Activated CD4-positive, alpha-beta T cell treated with anti-CD3 and anti-CD28 coated beads, Interleukin-2, Interleukin-4, amounts not matched to agents 100 ng/mL and 50 ng/mL, durations not matched to agents 16 hours and 8 hours (primary cell): ENCODE measurements around the gene SEMA3G.

Experiments
- DNase-seq: peaks from one replicate; pipeline ENCODE4 v3.0.0-alpha.2; 2020; ENCODE audit warnings: low spot score

The SEMA3G gene

GRCh38 chr3:52444860-52445793 lies at the start of gene SEMA3G:
Gene SEMA3G, minus strand, starts transcription at chr3:52445103. Its CDS starts 76 bp downstream, at chr3:52445027.
- DNase-seq, result peak; percentile 71

GRCh38 chr3:52494445-52494844 lies 49.5 kb upstream of the SEMA3G start:
- DNase-seq, result no peak

DNA sequence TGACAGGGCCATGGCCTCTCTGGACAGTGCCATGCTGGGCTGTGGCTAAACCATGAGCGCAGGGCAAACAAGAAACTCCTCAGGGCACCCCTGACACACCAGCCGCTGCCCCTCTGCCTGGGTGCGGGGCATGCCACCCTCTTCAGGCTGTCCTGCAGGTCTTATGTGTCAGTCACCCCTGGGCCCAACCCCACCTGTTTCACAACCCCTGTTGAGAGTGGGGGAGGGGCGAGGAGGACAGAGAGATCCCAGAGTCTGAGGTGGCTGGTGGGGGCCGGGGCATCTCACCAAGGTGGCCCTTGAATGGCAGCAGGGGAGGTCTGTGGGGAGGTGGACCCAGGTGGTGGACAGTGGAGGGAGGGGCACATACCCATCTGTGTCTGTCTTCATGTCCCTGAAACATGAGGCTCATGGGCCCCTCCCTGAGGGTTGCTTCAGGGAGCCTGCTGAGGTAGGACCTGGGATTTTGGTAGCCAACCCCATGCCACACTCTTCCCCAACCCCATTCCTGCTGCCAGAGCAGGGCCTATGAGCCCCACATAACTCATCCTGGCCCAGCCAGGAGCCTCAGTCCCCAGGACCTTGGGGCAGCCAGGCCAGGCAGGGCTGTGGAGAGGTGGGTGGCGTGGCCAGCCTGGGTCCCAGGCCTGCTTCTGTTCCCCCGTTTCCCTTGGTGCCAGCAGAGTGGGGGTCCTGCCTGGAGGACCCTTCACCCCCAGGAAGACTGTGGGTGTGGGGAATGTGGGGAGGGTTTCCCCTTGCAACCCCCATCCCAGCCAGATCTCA lies 48.5 kb upstream of the SEMA3G start:
- DNase-seq, result no peak

DNA sequence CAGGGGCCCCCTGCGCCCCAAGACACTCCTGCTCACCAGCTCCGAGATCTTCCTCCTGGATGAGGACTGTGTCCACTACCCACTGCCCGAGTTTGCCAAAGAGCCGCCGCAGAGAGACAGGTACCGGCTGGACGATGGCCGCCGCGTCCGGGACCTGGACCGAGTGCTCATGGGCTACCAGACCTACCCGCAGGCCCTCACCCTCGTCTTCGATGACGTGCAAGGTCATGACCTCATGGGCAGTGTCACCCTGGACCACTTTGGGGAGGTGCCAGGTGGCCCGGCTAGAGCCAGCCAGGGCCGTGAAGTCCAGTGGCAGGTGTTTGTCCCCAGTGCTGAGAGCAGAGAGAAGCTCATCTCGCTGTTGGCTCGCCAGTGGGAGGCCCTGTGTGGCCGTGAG lies 47.2 kb upstream of the SEMA3G start:
- DNase-seq, result no peak

GRCh38 chr3:52490939-52491526 lies 46.1 kb upstream of the SEMA3G start:
- DNase-seq, result no peak

GRCh38 chr3:52490035-52490938 lies 45.4 kb upstream of the SEMA3G start:
- no peak for DNase-seq

DNA sequence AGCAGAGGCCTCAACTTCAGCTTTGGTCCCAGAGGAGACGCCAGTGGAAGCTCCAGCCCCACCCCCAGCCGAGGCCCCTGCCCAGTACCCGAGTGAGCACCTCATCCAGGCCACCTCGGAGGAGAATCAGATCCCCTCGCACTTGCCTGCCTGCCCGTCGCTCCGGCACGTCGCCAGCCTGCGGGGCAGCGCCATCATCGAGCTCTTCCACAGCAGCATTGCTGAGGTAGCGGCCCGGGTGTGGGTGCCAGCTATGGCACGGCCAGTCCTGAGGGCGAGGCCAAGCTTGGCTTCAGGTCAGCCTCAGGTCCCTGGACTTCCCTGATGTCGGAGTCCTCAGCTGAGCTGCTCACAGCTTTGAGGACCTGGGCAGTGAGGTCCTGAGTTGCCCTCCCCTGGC lies 44.5 kb upstream of the SEMA3G start:
- no peak for DNase-seq

GRCh38 chr3:52488746-52489145 lies 43.8 kb upstream of the SEMA3G start:
- no peak for DNase-seq

DNA sequence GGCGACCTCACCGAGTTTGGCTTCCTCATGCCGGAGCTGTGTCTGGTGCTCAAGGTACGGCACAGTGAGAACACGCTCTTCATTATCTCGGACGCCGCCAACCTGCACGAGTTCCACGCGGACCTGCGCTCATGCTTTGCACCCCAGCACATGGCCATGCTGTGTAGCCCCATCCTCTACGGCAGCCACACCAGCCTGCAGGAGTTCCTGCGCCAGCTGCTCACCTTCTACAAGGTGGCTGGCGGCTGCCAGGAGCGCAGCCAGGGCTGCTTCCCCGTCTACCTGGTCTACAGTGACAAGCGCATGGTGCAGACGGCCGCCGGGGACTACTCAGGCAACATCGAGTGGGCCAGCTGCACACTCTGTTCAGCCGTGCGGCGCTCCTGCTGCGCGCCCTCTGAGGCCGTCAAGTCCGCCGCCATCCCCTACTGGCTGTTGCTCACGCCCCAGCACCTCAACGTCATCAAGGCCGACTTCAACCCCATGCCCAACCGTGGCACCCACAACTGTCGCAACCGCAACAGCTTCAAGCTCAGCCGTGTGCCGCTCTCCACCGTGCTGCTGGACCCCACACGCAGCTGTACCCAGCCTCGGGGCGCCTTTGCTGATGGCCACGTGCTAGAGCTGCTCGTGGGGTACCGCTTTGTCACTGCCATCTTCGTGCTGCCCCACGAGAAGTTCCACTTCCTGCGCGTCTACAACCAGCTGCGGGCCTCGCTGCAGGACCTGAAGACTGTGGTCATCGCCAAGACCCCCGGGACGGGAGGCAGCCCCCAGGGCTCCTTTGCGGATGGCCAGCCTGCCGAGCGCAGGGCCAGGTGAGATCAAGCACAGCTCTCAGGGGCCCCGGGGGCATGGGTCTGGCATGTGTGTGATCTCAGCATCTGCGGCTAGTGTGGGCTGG lies 43.1 kb upstream of the SEMA3G start:
- DNase-seq, result no peak

GRCh38 chr3:52487050-52487787 lies 42.3 kb upstream of the SEMA3G start:
- no peak for DNase-seq

GRCh38 chr3:52484680-52485461 lies 40.0 kb upstream of the SEMA3G start:
- no peak for DNase-seq

- DNase-seq, result no peak
Observed at GRCh38 chr3:52483577-52484381, 38.9 kb upstream of the SEMA3G start.

DNA sequence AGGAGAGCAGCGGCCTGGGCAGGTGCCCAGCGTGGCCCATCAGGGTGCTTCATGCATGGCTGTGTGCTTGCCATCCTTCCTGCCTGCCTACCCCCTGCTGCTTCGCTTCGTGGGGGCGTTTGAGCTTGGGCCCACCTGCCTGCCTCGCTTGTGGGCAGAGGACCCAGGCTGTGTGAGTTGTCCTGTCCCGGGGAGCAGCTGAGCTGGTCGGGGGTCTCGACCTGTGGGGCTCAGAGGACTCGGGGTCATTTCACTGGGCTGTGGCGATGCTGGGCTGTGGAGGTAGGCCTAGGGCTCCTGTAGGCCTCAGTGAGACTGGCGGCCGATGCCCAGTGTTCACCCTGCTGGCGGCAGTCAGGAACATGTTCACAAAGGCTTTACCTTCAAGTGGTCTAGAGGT lies 38.2 kb upstream of the SEMA3G start:
- no peak for DNase-seq

- DNase-seq, result no peak
Observed at GRCh38 chr3:52481819-52482521, 37.1 kb upstream of the SEMA3G start.

- DNase-seq, result no peak
Observed at GRCh38 chr3:52480768-52481715, 36.1 kb upstream of the SEMA3G start.

- DNase-seq, result no peak
Observed at GRCh38 chr3:52479877-52480575, 35.1 kb upstream of the SEMA3G start.
